Measurements from ENCODE around the gene CACNA1D. TPM values are rescaled to one million over a fixed set of nuclear protein-coding genes. Genes with fewer than 3 reads are reported as not detected.

Gene CACNA1D
- total RNA-seq, 1 experiment from 2014 or later: 1.1 TPM

- H3K4me2 ChIP-seq (ENCODE audit: low read length): no peak overlapping the region
- CTCF ChIA-PET: no interaction called here
- TF ChIP-seq ZNF274 (IDR thresholded peaks at IDR 0.05; ENCODE audit: low read depth, low read length): no peak
- no peak for TF ChIP-seq TCF7L2 (IDR thresholded peaks at IDR 0.05; ENCODE audit: borderline replicate concordance, extremely low read depth, insufficient read depth, insufficient read length)
- no peak for TF ChIP-seq CTCF (IDR thresholded peaks at IDR 0.05 in 2 of 3, conservative IDR thresholded peaks at IDR 0.05 in 1 of 3; ENCODE audit: borderline replicate concordance in 1 of 3, insufficient read depth in 1 of 3, low read depth in 2 of 3, low read length in 2 of 3)
- TF ChIP-seq SIN3A (IDR thresholded peaks at IDR 0.05; ENCODE audit: low read depth): no peak
- no peak for TF ChIP-seq EGR1 (IDR thresholded peaks at IDR 0.05; ENCODE audit: low read depth)
- TF ChIP-seq SRF (IDR thresholded peaks at IDR 0.05; ENCODE audit: low read depth): no peak
- TF ChIP-seq EZH2phosphoT487 (IDR thresholded peaks at IDR 0.05; ENCODE audit: borderline replicate concordance): no peak
- TF ChIP-seq ZFX (IDR thresholded peaks at IDR 0.05): no peak
- no peak for TF ChIP-seq REST (IDR thresholded peaks at IDR 0.05; ENCODE audit: low read depth)
- TF ChIP-seq YY1 (IDR thresholded peaks at IDR 0.05; ENCODE audit: extremely low read depth, insufficient replicate concordance, low read depth, low read length): no peak
- no peak for TF ChIP-seq ATF3 (IDR thresholded peaks at IDR 0.05)
- no peak for TF ChIP-seq POLR2AphosphoS5 (IDR thresholded peaks at IDR 0.05; ENCODE audit: low read depth, low read length)
- no peak for TF ChIP-seq MAX (IDR thresholded peaks at IDR 0.05)
- TF ChIP-seq FOSL1 (IDR thresholded peaks at IDR 0.05; ENCODE audit: low read depth): no peak
- no peak for TF ChIP-seq SP1 (IDR thresholded peaks at IDR 0.05; ENCODE audit: low read depth)
- TF ChIP-seq RAD21 (IDR thresholded peaks at IDR 0.05; ENCODE audit: low read depth): no peak
- TF ChIP-seq ZBTB33 (IDR thresholded peaks at IDR 0.05; ENCODE audit: extremely low read depth, insufficient replicate concordance, low read length): no peak
- TF ChIP-seq JUND (IDR thresholded peaks at IDR 0.05): no peak
Observed at GRCh38 chr3:53577506-53577905, 83.1 kb downstream of the CACNA1D start.

More at GRCh38 chr3:53577506-53577905, 83.1 kb downstream of the CACNA1D start:
- ChIA-PET POLR2A (no interaction called here), RAD21 (ENCODE audit: low non-redundant PET in 1 of 2, low total read pairs in 2 of 2, uncharacterized antibody in 2 of 2, unreplicated experiment in 2 of 2) (no interaction called here)
- H3K4me3 ChIP-seq (replicated peaks in 1 of 2; ENCODE audit: low read depth in 1 of 2, low read length in 2 of 2): no peak overlapping the region
- H3K27me3 ChIP-seq (ENCODE audit: insufficient read depth, low read length): peaks cover 3% of the 10 kb centered on the region; the same call in 1 of the 2 replicates
- no peaks in the 10 kb centered on the region for H3K9me3 ChIP-seq (ENCODE audit: control insufficient read depth in 1 of 2, insufficient read depth in 1 of 2, low read depth in 1 of 2, low read length in 2 of 2)
- H3K9me2 ChIP-seq (ENCODE audit: insufficient read depth): no peaks in the 10 kb centered on the region
- intact Hi-C loops (cut with micrococcal nuclease): no loop called here
- H3K36me3 ChIP-seq (ENCODE audit: control insufficient read depth in 1 of 2, insufficient read depth in 2 of 2, low read length in 2 of 2): no peaks in the 10 kb centered on the region
- H2AFZ ChIP-seq (ENCODE audit: low read depth, low read length, poor library complexity, severe bottlenecking): no peak overlapping the region
- no peak overlapping the region for H3K27ac ChIP-seq (ENCODE audit: low read depth, low read length)
- no peaks in the 10 kb centered on the region for H3K79me2 ChIP-seq (ENCODE audit: insufficient read depth, low read length)
- DNase-seq (ENCODE audit: low read depth, low spot score) (no peak), ATAC-seq (no peak)
- H3K9ac ChIP-seq (ENCODE audit: low read length): no peak overlapping the region
- peaks cover 0 to 4% of the 10 kb centered on the region in 2 experiments; a peak in 1 of 4 replicates for H3K4me1 ChIP-seq (ENCODE audit: control insufficient read depth in 1 of 2, insufficient read depth in 2 of 2, low read length in 2 of 2)
- no TSS peak for BruUV-seq (replicated peaks)
- no peaks in the 10 kb centered on the region for H4K20me1 ChIP-seq (ENCODE audit: insufficient read depth)

Data from HCT116 (cell line).